NCI-H524 treated with DMSO at 0.1 percent for 48 hours (cell line): ENCODE results near the gene RAMACL.
"Not testable (repeated sequence)": the region's sequence is repeated elsewhere in the genome, so short reads cannot be mapped to it uniquely, and the experiment has no call there.

Experiments used
- DNase-seq: peaks from one replicate; lab custom pipeline; 2025; lab: John Stamatoyannopoulos, UW

Gene RAMACL

DNA sequence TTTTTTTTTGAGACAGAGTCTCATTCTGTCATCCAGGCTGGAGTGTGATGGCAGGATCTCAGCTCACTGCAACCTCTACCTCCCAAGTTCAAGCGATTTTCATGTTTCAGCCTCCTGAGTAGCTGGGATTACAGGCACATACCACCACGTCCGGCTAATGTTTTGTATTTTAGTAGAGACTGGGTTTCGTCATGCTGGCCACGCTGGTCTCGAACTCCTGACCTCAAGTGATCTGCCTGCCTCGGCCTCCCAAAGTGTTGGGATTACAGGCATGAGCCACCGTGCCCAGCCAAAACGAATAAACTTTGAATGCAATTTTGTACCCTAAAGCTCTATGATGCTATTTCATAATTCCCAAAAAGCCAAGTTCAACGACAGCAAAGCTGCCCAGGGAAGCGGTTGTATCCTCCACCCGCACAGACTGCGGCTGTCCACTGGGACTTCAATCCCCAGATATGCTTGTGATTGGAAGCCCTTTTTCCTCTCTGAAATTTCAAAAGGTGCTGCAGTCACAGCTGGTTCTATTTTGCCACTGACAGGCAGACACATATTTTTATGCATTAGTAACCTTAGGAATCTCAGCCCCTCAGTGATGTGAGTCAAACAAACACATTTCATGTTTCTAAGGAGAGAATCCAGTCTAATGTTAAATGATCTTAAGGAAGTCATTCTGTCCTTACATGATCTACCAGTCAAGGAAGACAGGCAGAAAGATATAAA is 8.7 kb upstream of the RAMACL start:
- no peak for DNase-seq

DNA sequence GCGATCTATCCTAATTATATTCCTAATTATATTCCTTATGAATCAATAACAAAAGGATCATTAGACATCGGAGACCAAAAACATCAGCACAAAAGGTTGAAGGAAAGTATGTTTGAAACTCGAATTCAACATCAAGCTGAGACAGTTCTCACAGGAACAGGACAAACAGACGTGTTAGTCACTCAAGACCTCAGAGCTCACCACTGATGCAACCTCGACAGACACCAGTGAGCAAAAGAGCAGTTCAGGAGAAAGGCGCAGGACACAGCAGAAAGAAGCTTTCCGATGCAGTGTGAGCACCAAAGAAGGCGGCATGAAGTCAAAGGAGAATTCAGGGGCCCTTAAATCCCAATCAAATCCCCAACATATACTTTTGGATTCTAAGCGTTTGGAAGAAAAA is 6.3 kb upstream of the RAMACL start:
- no peak for DNase-seq

DNA sequence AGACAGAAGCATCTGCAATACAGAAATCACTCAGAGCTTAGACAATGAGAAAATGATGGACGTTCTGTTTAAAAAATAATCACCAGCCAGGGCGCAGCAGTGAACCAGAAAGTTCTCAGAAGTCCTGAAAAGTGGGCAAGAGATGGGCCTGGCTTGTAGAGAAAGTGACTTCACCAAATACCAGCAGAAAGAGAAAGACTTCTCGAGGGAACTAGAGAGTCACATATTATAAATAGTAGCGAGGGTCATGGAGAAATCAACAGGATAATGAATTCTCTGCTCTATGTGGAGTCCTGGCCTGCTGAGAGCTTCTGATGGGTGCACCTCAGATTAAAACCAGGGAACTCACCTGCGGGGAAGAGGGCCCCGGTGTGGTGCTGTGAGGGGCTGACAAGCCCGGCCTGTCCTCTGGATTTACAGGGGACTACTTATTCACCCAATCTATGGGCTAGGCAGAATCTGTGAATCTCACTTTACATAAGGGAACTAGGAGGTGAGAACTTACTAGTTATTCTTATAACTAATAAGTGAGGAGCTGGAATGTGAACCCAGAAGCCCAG is 5.6 kb upstream of the RAMACL start:
- DNase-seq = no peak

DNA sequence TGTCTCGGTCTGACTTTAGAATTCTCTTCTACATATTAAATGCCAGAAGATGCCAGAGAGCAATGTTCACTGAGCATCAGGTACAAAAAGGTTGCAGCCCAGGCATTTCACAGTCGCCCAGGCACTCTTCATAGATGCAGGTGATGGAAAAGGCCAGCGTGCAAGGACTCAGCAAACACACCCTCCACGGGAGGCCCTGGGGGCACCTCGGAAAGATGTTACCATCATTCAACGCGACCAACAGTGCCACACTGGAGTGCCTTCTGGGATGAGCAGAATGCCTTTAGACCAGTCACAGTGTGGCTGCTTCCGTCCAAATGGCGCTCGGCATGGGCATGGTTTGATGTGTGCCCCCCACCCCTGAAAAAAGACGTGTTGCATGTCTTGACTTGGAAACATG is 4.5 kb upstream of the RAMACL start:
- DNase-seq = no peak

DNA sequence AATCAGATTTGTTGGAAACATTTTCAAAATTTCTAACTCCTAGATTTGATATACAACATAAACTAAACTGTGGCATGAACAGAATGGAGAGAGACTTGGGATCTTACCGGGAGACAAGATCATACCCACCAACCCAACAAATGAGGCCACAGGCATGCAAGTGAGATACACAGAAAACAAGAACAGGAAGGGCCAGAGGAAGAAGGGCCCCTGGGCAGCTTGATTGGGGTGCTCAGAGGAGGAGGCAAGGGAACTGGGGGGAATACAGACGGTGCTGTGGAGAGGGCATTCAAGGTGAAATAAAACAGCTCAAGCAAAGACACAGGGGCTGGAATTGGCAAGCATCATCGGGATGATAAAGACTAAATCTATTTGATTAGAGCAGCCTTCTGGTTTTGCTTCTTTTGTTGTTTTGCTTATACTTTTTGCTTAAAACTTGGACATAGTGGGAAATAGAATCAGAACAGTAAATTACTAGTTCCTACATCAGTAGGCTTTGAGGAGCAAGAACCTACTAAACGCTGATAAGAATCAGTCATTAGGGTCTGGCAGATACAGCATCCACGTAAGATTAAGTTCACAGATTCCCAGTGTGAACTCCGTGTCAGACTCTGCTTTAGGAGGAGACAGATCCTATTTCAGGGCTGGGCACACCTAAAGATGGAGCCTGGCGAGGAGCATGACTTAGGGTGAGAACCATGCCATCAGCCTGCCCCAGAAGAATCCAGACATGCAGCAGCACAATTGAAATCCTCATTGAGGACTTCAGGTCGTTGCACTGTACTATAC is 3.5 kb upstream of the RAMACL start:
- DNase-seq = no peak

DNA sequence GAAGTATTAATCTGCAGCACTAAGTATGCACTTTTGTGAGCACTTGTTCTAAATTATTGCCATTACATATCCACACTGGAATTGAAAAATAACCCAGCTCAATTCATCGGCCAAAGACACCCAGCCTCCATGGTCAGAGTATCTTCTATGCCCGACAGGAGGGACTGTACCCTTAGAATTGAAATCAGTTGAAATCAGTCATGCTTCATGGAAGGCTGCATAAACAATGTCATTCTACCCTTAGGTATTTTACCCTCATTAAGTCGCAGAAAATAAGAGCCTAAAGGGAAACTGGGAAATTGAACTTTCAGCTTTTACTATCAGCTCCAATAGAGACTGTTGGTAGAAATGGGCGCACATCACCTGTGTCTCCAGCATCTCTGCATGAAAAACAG is 2.9 kb upstream of the RAMACL start:
- no peak for DNase-seq

DNA sequence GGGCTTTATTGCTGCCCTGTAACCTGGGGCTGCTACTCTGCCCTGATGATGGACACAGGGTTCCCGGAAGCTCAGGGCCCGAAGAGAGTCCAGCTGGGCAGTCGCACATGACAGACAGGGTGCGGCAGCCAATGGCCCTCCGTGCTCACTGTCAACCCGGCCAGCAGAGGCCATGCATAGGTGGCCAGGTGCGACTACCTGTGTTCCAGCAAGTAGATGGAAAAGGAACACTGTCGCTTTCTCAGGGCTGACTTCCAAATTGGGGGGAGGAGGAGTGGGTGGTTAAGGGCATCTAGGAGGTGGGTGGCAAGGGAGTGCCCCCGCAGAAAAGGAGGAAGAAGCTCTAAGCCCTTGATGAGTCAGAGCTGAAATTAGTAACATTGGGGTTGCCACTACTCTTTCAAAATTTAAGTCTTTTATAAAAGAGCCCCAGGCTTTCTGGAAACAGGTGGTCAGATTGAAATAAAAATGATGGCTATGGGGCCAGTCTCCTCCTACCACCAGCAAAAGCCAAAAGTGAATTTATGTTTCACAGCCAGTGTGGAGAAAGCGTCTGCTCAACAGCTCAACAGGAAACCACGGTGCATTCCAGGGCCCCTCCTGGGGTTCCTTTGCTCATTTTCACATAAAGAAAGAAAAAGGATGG is 2.3 kb upstream of the RAMACL start:
- no peak for DNase-seq

DNA sequence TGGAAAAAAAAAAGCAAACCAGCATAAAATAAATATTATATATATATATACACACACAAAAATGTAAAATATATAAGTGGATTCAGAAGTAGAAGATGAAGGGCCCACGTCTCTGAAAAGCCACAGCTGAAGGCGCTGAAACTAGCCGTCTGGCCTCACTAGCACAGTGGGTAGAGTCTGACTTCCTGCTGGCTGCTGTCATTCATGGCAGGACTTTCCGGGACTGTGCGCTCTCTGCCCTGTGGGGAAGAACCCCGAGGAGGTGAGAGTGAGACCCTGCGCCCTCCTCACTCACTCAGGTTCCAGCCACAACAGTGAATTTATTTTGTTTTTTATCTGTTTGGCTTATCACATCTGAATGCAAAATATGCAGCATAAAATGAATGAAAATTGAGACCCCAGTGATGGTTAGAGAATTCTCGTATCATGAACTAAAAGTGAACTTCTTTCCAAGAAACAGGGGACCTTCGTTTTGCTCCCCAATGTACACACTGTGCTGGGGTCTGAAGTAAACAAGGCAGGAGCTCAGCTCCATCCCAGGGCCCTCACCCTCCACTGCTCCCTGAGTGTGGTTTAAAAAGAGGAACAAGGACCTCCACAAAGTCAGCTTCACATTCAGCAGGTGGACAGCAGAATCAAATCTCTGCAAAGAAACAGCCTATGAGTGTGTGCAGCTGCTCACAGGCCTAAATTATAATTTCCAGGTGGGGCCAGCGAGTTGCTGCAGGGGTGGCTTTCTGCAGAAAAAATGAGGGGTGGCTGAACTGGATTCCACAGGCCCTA is 1.3 kb upstream of the RAMACL start:
- DNase-seq = no peak

DNA sequence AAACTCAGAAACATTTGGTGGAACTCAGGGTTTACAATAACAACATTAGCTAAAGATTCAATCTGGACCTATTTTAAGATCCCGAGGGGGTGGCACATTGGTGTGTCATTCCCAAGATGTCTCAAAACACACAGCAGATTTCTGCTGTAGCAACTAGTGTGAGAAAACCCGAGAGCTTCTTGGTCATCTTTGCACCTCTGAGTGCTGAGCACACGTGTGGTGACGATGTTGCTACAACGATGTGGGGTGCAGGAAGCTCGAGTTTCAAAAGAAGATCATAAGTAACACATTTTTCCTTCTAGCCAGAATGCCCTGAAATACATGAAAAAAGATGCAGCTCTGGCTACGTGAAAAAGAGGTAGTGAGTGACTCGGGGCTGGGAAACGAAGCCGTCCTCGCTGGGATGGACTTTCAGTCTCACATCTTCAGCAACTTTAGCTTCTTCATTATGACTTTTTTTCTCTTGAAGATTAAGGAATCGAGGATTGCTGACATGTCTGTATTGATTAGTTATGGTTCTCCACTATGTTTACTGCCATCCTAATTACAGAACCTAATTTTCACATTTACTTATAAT is 1.5 kb downstream of the RAMACL start:
- no peak for DNase-seq

DNA sequence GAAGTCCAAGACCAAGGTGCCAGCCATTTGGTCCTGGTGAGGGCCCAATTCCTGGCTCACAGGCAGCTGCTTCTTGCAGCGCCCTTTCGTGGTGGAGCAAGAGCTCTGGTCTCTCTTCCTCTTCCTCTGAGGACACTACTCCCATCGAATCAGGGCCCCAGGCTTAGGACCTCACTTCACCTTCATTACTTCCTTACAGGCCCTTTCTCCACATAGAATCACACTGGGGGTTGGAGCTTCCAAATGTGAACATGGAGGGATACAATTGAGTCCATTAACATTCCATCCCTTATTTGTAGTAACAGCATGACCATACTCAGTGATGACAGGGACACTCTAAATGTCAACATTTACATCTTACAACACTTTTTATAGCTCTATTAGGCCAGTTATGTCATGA is 2.3 kb downstream of the RAMACL start:
- no peak for DNase-seq

DNA sequence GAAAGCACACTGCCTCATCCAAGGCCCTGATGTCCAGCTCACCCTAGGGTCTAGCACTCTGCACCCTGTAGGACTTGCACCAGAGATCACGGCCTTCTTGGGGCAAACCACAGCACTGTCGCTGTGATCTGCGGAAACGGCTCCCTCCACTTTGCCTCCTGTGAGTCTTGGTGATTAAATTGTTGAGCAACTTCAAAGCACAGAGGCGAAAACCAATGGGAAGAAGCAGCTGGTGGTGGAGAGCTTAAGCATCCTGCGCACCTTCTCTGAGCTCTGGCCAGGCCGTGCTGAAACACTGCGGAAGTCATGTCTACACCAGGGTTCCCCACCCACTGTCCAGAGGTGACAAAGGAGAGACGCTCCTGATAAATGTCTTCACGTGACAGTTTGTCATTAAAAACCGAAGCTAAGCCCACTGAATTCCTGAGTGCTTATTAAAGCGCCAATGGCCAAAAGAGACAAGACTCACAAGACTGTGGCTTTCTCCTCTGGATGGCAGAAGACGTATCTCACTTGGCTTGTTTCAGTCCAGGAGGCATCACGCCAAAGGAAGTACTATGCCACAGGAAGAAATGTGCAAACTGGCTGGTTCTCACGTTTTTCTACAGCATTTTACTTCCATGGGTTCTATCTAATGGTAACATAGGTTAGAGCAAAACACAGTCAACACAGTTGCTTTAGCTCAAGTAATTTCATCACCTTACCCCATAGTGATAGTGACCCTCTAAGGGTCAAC is 3.1 kb downstream of the RAMACL start:
- no peak for DNase-seq

DNA sequence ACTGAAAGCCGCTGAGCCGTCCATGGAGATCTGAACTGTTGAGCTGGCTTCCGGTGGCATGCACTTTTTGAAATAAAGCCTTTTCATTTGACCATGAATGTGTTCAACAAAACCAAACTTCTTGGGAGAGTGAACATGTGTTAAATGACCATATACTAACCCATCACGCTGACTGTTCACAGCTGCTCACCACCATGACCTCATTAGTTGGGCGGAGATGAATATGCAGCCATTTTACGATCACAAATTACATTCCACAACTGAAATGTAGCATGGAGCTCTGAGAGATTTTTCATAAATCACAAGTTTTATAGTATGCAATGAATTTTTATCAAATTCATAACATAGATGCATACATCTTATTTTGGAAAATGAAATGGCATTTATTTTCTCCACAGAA is 4.2 kb downstream of the RAMACL start:
- DNase-seq = no peak

DNA sequence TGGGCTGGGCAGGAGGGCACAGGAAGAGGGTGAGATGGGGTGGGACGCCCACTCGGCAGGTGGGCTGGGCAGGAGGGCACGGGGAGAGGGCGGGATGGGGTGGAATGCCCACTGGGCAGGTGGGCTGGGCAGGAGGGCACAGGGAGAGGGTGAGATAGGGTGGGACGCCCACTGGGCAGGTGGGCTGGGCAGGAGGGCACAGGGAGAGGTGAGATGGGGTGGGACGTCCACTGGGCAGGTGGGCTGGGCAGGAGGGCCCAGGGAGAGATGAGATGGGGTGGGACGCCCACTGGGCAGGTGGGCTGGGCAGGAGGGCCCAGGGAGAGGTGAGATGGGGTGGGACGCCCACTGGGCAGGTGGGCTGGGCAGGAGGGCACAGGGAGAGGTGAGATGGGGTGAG is 4.7 kb downstream of the RAMACL start:
- not testable (repeated sequence) for DNase-seq

DNA sequence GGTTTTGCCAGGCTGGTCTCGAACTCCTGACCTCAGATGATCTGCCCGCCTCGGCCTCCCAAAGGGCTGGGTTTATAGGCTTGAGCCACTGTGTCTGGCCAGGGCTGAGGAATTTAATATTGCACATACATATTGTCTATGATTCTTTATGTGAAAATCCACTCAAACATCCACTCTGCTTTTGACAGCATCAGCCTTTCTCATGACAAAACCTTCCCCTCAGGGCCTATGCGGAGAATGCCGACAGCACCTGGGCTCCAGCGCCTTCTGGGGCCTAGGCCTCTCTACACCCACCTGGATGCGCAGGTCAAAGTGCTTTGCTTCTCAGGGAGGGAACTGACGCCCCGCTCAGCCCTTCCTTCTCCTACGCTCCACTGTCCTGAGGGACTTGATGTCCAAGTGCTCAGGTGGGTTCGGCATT is 5.4 kb downstream of the RAMACL start:
- DNase-seq = no peak

DNA sequence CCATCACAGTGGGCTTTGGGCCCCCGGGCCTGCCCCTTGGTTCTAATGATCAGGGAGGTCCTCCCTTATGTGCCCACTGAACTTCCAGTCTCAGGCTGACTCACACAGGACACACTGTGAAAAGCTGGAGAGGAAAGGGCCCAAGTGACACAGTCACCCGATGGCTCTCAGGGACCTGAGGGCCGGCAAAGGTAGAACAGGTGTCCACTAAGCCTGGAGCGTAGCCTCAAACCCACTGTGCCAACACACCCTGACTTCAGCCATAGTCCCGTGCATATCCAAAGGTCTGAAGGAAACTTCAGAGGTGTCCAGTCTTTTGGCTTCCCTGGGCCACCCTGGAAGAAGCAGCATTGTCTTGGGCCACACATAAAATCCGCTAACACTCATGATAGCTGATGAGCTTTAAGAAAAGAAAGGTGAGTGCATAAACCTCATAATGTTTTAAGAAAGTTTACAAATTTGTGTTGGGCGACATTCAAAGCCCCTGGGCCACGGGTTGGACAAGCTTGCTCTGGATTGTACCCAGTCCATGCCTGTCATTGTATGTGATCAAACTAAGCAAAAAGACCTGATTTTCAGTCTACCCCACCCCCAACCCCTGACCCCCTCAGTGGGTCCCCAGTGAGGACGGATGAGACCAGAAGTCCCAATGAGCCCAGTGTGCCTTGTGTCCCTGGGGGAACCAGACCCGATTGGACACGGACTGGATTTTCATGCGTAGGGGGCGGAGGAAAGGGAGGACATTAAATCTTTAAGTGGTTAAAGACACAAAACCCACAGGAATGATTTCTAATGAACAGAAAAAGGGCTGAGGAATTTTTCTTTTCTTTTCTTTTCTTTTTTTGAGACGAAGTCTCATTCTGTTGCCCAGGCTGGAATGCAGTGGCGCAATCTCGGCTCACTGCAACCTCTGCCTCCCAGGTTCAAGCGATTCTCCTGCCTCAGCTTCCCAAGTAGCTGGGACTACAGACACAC is 6.1 kb downstream of the RAMACL start:
- DNase-seq = no peak

DNA sequence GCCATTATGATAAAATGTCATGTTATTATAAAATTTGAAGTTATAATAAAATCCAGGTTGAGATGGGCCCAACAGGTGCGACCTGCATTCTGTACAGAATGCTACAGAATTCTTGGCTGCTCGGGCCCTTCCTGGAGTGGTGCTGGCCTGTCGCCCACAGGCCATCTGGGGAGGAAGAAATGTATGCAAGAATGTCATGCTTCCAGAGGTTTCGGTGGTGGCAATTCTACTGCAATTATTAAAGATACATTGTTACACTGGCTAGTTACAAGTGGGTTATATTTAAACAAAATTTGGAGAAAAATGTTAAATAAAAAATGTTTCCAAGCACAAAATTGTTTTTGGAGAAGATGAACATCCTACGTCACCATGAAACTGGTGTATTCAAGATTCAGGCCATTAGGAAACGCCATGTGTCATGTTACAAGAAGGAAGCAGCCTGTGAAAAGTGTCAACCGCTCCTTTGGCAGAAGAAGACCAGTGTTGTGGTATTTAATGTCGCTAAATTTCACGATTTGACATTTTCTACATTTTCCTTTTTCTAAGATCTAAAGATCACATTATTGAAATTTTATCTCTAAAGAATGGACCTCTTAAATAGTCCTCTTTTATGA is 7.1 kb downstream of the RAMACL start:
- no peak for DNase-seq

DNA sequence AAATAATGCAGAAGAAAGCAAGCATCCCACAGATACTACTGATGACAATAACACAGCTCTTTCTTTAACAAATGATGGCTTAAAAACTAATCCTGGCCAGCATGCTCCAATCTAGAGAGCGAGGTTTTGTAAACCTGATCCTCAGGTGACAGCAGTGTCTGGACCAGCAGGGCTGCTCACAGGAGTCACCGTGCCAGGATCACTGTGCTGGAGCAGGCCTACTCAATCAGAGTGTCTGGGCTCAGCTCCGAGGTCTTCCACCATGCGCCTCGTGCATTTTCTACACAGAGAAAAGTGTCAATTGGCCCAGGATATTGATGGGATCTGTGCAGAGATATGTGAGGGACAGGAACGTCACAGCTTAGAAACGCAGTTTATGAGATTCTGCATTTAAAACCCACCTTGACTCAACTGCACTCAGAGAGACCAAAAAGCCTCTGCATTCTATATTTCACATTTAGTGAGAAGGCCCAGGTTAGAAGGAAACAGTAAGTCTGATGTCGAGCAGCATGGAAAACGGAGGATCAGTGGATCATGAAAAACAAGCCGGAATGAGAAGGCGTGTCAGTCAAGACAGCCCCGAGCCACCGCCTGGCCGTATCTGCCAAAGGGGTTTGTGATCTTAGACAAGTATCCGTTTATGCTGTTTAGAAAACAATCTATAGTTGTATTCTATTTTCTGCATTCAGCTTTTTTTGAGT is 7.8 kb downstream of the RAMACL start:
- DNase-seq = no peak

DNA sequence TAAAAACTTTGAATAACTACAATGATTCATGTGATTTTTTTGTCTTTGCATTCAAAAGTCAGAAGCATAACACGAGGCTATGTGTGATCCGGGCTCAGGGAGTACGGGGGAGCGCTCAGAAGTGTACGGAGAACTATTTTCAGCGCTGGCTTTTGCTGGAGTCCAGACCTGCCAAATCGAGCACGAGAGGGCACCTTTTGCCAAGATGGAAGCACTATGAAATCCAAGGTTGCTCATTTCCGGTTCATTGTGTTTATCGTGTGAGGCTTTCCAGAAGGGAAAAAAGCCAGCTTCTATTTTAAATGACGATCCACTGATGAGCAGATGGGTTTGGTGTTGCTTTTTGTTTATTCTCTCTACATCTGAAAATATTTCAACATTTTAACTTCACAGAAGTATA is 11.3 kb downstream of the RAMACL start:
- no peak for DNase-seq
